PC-9 (cell line): ENCODE data around the gene PLEKHH2.

Source experiments
- EZH2 ChIP-seq: fragments of 200-600 bp; sonication (generic); IDR thresholded peaks from 2 replicates; pipeline ENCODE4 v1.8.0; 2017; ENCODE audit warnings: antibody characterized with exemption, low read depth
- TF ChIP-seq, protein P1 (sequence below): fragments of 200-600 bp; sonication (generic); conservative IDR thresholded peaks from 2 replicates; pipeline ENCODE4 v1.6.1; 2017; ENCODE audit warnings: mixed run types, antibody characterized with exemption, mild to moderate bottlenecking, moderate library complexity

DNA sequence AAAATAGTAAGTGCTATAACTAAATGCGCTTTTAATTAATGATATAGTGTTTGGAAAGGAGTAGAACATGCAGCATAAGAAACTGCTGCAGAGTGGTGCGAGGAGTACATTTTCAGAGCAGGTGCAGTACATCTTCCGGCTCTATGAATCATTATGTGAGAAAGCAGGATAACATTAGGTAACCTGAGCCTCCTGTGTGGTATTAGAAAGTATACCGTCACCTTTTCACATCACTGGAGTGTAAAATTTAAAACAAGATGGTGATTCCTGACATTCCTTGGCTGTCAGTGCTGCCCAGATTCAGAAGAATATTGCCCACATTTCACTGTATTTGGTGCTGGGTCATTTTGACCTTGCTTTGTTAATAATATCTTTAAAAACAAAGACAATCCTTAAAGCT lies 128.9 kb downstream of the PLEKHH2 start:
- TF ChIP-seq, protein P1, sequence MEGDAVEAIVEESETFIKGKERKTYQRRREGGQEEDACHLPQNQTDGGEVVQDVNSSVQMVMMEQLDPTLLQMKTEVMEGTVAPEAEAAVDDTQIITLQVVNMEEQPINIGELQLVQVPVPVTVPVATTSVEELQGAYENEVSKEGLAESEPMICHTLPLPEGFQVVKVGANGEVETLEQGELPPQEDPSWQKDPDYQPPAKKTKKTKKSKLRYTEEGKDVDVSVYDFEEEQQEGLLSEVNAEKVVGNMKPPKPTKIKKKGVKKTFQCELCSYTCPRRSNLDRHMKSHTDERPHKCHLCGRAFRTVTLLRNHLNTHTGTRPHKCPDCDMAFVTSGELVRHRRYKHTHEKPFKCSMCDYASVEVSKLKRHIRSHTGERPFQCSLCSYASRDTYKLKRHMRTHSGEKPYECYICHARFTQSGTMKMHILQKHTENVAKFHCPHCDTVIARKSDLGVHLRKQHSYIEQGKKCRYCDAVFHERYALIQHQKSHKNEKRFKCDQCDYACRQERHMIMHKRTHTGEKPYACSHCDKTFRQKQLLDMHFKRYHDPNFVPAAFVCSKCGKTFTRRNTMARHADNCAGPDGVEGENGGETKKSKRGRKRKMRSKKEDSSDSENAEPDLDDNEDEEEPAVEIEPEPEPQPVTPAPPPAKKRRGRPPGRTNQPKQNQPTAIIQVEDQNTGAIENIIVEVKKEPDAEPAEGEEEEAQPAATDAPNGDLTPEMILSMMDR = no peak
- no peak for TF ChIP-seq EZH2
